Right atrium auricular region (tissue), 2 donors: ENCODE data around the gene MCAT. TPM values are rescaled to one million over a fixed set of nuclear protein-coding genes. Genes with fewer than 3 reads are reported as not detected.

Source experiments
- DNase-seq: peaks from one replicate; pipeline ENCODE4 v3.0.0-alpha.2; 2019; ENCODE audit warnings: low spot score
- H3K27ac ChIP-seq, 2 donors: fragments of 200-600 bp; sonication (generic); 1 replicate in 1 of 2; 2 replicates in 1 of 2; pipeline ENCODE4 v1.5.1; 2016 to 2019
- H3K27me3 ChIP-seq, 2 donors: fragments of 200-600 bp; sonication (generic); one replicate each; pipeline versions ENCODE4 v1.5.1 to v1.6.0; 2017 to 2019
- H3K36me3 ChIP-seq: fragments of 200-600 bp; sonication (generic); one replicate; pipeline ENCODE4 v1.5.1; 2016
- H3K4me1 ChIP-seq, 2 donors: fragments of 200-600 bp; sonication (generic); one replicate each; pipeline versions ENCODE4 v1.5.1 to v1.6.0; 2017 to 2019
- H3K4me3 ChIP-seq, 2 donors: fragments of 200-600 bp; sonication (generic); 1 replicate in 1 of 2; 2 replicates in 1 of 2; pipeline ENCODE4 v1.5.1; 2017 to 2019; ENCODE audit warnings: mild to moderate bottlenecking in 1 of 2, moderate library complexity in 1 of 2
- H3K9me3 ChIP-seq, 2 donors: fragments of 200-600 bp; sonication (generic); one replicate each; pipeline ENCODE4 v1.5.1; 2019
- total RNA-seq, 2 donors: library from RNA; depleted of rRNA; stranded (reverse); fragments of >200 nt; gene quantifications; one replicate each; pipeline ENCODE4 v1.1.0, GENCODE V29; 2016
- TF ChIP-seq, protein P1 (sequence below), 2 donors: fragments of 200-600 bp; sonication (generic); IDR thresholded peaks; one replicate each; pipeline ENCODE4 v1.5.1; 2019; ENCODE audit warnings: antibody characterized with exemption in 2 of 2

The MCAT gene
- total RNA-seq, 2 donors from 2014 or later: 16.1 to 17.6 TPM

DNA sequence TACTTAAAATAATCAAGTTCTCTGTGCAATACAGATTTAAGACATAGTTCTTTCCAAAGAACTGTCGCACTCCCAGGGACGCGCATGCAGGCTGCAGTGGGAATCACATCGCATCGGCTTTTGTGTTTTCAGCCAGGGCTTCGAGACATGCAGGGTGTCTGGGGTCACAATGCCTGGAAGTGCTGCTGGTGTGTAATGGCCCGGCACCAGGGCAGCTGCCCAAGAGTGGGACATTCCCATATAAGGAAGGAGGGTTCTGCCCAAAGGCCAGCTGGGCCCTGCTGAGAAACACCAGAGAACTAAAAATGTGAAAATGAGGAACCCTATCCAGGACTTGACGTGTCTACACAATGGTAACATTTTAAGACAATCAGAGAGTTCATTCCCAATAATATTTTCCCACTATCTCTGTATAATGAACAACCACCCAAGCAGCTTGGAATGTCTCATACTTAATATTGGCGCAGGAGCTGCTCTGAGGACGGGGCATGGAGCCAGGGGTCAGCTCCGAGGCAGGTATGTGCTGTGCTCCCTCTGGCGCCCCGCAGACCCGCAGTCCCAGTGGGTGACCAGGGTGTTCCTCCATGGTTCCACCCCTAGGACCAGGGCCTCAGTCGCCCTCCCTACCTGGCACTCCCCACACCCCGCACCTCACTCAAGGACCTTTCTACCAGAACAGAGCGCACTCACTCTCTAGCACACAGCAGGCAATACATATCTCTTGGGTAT, 11.3 kb downstream of the MCAT start:
- peaks cover 0 to 33% of the 10 kb centered on the region in 2 donors for H3K4me1 ChIP-seq
- H3K4me3 ChIP-seq: no peak overlapping the region
- DNase-seq: no peak
- peak overlapping the region; percentile 32 to 45 for H3K27ac ChIP-seq
- no peaks in the 10 kb centered on the region for H3K9me3 ChIP-seq
- TF ChIP-seq, protein P1, sequence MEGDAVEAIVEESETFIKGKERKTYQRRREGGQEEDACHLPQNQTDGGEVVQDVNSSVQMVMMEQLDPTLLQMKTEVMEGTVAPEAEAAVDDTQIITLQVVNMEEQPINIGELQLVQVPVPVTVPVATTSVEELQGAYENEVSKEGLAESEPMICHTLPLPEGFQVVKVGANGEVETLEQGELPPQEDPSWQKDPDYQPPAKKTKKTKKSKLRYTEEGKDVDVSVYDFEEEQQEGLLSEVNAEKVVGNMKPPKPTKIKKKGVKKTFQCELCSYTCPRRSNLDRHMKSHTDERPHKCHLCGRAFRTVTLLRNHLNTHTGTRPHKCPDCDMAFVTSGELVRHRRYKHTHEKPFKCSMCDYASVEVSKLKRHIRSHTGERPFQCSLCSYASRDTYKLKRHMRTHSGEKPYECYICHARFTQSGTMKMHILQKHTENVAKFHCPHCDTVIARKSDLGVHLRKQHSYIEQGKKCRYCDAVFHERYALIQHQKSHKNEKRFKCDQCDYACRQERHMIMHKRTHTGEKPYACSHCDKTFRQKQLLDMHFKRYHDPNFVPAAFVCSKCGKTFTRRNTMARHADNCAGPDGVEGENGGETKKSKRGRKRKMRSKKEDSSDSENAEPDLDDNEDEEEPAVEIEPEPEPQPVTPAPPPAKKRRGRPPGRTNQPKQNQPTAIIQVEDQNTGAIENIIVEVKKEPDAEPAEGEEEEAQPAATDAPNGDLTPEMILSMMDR (IDR thresholded peaks at IDR 0.05): no peak
- H3K27me3 ChIP-seq: no peaks in the 10 kb centered on the region
- peaks cover 30% of the 10 kb centered on the region for H3K36me3 ChIP-seq

- Histone ChIP-seq H3K4me1 (peaks cover 0 to 33% of the 10 kb centered on the region in 2 donors), H3K27me3 (no peaks in the 10 kb centered on the region), H3K4me3 (no peak overlapping the region), H3K9me3 (no peaks in the 10 kb centered on the region), H3K27ac (no peak overlapping the region), H3K36me3 (peaks cover 20% of the 10 kb centered on the region)
- TF ChIP-seq, protein P1 (IDR thresholded peaks at IDR 0.05): no peak
- DNase-seq: no peak
Observed at GRCh38 chr22:43129426-43130425, 13.5 kb downstream of the MCAT start.

DNA sequence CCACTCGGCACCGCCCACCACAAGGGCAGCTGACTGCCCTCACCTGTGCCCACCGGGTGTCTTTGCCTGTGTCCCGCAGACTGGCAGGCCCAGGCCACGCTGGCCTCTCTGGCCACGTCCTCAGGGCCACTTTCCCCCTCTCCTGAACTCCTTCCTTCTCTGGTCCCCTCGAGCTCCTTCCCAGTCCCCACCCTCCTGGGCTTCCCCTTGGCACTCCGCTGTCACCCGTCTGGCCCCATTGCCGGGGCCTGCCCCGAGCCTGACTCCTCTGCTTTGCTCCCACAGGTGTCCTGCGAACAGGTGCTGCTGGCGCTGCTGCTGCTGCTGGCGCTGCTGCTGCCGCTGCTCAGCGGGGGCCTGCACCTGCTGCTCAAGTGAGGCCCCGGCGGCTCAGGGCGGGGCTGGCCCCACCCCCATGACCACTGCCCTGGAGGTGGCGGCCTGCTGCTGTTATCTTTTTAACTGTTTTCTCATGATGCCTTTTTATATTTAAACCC, 14.2 kb downstream of the MCAT start:
- Histone ChIP-seq H3K27me3 (no peaks in the 10 kb centered on the region), H3K9me3 (no peaks in the 10 kb centered on the region), H3K27ac (no peak overlapping the region), H3K4me3 (no peak overlapping the region), H3K4me1 (peaks cover 0 to 33% of the 10 kb centered on the region in 2 donors), H3K36me3 (peaks cover 12% of the 10 kb centered on the region)
- no peak for DNase-seq
- TF ChIP-seq, protein P1 (IDR thresholded peaks at IDR 0.05): no peak

GRCh38 chr22:43128116-43128515, 15.1 kb downstream of the MCAT start:
- H3K27ac ChIP-seq: no peak overlapping the region
- H3K4me3 ChIP-seq: no peak overlapping the region
- peaks cover 7% of the 10 kb centered on the region for H3K36me3 ChIP-seq
- no peaks in the 10 kb centered on the region for H3K9me3 ChIP-seq
- H3K27me3 ChIP-seq: no peaks in the 10 kb centered on the region
- DNase-seq: no peak
- TF ChIP-seq, protein P1 (IDR thresholded peaks at IDR 0.05): no peak
- peaks cover 0 to 33% of the 10 kb centered on the region in 2 donors for H3K4me1 ChIP-seq

DNA sequence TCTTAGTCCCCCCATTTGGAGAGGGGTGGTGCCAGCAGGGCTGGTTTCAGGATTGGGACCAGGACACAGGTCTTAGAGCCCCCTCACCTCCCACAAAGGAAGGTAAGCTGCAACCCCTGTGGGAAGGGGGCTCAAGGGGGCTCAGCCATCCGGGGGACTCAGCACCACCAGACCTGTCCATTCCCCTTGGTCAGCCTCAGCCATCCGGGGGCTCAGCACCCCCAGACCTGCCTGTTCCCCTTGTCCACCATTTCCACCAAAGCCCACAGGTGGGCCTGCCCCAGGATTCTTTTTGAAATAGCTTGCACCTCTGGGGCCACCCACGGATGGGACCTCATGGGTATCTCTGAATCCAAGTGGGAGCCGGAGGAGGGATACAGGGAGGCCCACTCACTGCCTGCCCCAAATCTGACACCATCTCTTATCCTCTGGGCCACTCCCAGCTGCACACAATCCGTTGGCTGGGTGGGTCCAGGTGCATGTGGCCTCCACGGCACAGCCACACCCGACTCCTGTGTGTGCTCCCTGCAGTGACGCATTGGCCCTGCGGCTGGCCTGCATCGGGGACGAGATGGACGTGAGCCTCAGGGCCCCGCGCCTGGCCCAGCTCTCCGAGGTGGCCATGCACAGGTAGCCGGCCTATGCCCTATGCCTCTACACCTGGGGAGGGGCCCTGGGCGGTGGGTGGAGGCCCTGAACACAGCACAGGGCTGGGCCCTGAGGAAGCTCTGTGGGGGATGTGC, 15.9 kb downstream of the MCAT start:
- TF ChIP-seq, protein P1 (IDR thresholded peaks at IDR 0.05): no peak
- H3K4me3 ChIP-seq: no peak overlapping the region
- no peaks in the 10 kb centered on the region for H3K9me3 ChIP-seq
- no peak for DNase-seq
- H3K27ac ChIP-seq: no peak overlapping the region
- H3K27me3 ChIP-seq: no peaks in the 10 kb centered on the region
- no peaks in the 10 kb centered on the region for H3K36me3 ChIP-seq
- H3K4me1 ChIP-seq: peaks cover 0 to 29% of the 10 kb centered on the region in 2 donors
